IMR-90 (cell line): ENCODE results near the gene CLEC16A. TPM values are rescaled to one million over a fixed set of nuclear protein-coding genes. Genes with fewer than 3 reads are reported as not detected.
A peak's percentile ranks its signal among the peaks of the same experiment; 100 is the strongest.

Experiments
- ATAC-seq: fragments of 200-7000 bp; cut with Tn5 transposase; 2 replicates; pipeline ENCODE4 v1.9.1; 2020; ENCODE audit warnings: low read depth, mild to moderate bottlenecking, moderate library complexity
- BruUV-seq: library from RNA; stranded (reverse); fragments of 400-500 nt; replicated peaks from 2 replicates; lab custom pipeline; 2021; lab: Mats Ljungman, UMichigan
- CTCF ChIA-PET: fragments of 300-600 bp; formaldehyde crosslinking; extraction: SDS; loops from one replicate; lab custom pipeline; 2021; ENCODE audit warnings: antibody characterized with exemption; lab: Yijun Ruan, JAX
- POLR2A ChIA-PET: fragments of 300-600 bp; sonication (Branson Sonifier 250); formaldehyde crosslinking; loops from one replicate; lab custom pipeline; 2022; ENCODE audit warnings: antibody characterized with exemption; ENCODE audit not compliant: unreplicated experiment; lab: Charles Lee
- DNase-seq: peaks from one replicate; pipeline ENCODE4 v3.0.0; 2013
- H2AFZ ChIP-seq: replicated peaks from 2 replicates; pipeline ENCODE3; 2013; ENCODE audit warnings: low read length, mild to moderate bottlenecking; ENCODE audit not compliant: poor library complexity
- H2AK5ac ChIP-seq: 2 replicates; pipeline ENCODE4 v1.6.1; 2013; ENCODE audit warnings: low read depth, low read length, inconsistent platforms
- H2AK9ac ChIP-seq: replicated peaks from 2 replicates; pipeline ENCODE3; 2013; ENCODE audit warnings: mild to moderate bottlenecking, low read depth, low read length, moderate library complexity; ENCODE audit not compliant: poor library complexity
- H2BK120ac ChIP-seq: 2 replicates; pipeline ENCODE4 v1.6.1; 2013; ENCODE audit warnings: low read depth, low read length, inconsistent platforms
- H2BK15ac ChIP-seq: 3 replicates; pipeline ENCODE4 v1.6.1; 2013; ENCODE audit warnings: low read depth, low read length, inconsistent platforms
- H2BK20ac ChIP-seq: 2 replicates; pipeline ENCODE4 v1.6.1; 2013; ENCODE audit warnings: low read depth, mild to moderate bottlenecking, inconsistent platforms, low read length, moderate library complexity
- H2BK5ac ChIP-seq: 2 replicates; pipeline ENCODE4 v1.6.1; 2013; ENCODE audit warnings: mild to moderate bottlenecking, low read depth, low read length, inconsistent platforms; ENCODE audit not compliant: poor library complexity, severe bottlenecking
- H3K14ac ChIP-seq: replicated peaks from 2 replicates; pipeline ENCODE4 v1.6.1; 2013; ENCODE audit warnings: low read depth, low read length, inconsistent platforms
- H3K18ac ChIP-seq: 2 replicates; pipeline ENCODE4 v1.6.1; 2013; ENCODE audit warnings: low read depth, low read length, control low read depth
- H3K23ac ChIP-seq: 2 replicates; pipeline ENCODE4 v1.6.1; 2013; ENCODE audit warnings: low read depth, low read length, inconsistent platforms
- H3K27ac ChIP-seq: 2 replicates; pipeline ENCODE4 v1.5.1; 2013; ENCODE audit warnings: mild to moderate bottlenecking, control low read depth, low read length; ENCODE audit not compliant: insufficient read depth
- H3K27me3 ChIP-seq: 2 replicates; pipeline ENCODE4 v1.6.1; 2013; ENCODE audit warnings: low read length; ENCODE audit not compliant: control insufficient read depth, insufficient read depth
- H3K36me3 ChIP-seq: 2 replicates; pipeline ENCODE4 v1.6.1; 2013; ENCODE audit warnings: low read length, mixed read lengths; ENCODE audit not compliant: control insufficient read depth, insufficient read depth
- H3K4ac ChIP-seq: 2 replicates; pipeline ENCODE4 v1.6.1; 2013; ENCODE audit warnings: low read depth, low read length, inconsistent platforms
- H3K4me1 ChIP-seq: 2 replicates; pipeline ENCODE4 v1.6.1; 2013; ENCODE audit warnings: low read length, mixed read lengths; ENCODE audit not compliant: control insufficient read depth, insufficient read depth
- H3K4me2 ChIP-seq: 2 replicates; pipeline ENCODE4 v1.6.1; 2013; ENCODE audit warnings: low read depth, mild to moderate bottlenecking, control low read depth, low read length, moderate library complexity
- H3K4me3 ChIP-seq: 2 replicates; pipeline ENCODE4 v1.5.1; 2013; ENCODE audit warnings: low read depth, mild to moderate bottlenecking, control low read depth, low read length, moderate library complexity; ENCODE audit not compliant: insufficient read depth
- H3K56ac ChIP-seq: 2 replicates; pipeline ENCODE4 v1.6.1; 2013; ENCODE audit warnings: low read length, inconsistent platforms; ENCODE audit not compliant: insufficient read depth; ENCODE audit errors: extremely low read depth
- H3K79me1 ChIP-seq, 2 experiments: 2 replicates each; pipeline ENCODE4 v1.6.1; 2013; ENCODE audit warnings: low read length in 2 of 2, inconsistent platforms in 1 of 2, low read depth in 1 of 2
- H3K9ac ChIP-seq: 2 replicates; pipeline ENCODE4 v1.6.1; 2013; ENCODE audit warnings: low read depth, low read length, control low read depth
- H3K9me1 ChIP-seq: 2 replicates; pipeline ENCODE4 v1.6.1; 2013; ENCODE audit warnings: low read length, inconsistent platforms; ENCODE audit not compliant: insufficient read depth
- H3K9me3 ChIP-seq: 2 replicates; pipeline ENCODE4 v1.6.1; 2013; ENCODE audit warnings: low read length; ENCODE audit not compliant: control insufficient read depth, insufficient read depth
- H4K20me1 ChIP-seq: 2 replicates; pipeline ENCODE4 v1.6.1; 2013; ENCODE audit warnings: low read length, inconsistent platforms; ENCODE audit not compliant: insufficient read depth
- H4K5ac ChIP-seq: 2 replicates; pipeline ENCODE4 v1.6.1; 2013; ENCODE audit warnings: mild to moderate bottlenecking, low read depth, low read length, control low read depth
- H4K8ac ChIP-seq, 2 experiments: 2 replicates each; pipeline ENCODE4 v1.6.1; 2013; ENCODE audit warnings: low read depth in 2 of 2, low read length in 2 of 2, control low read depth in 1 of 2, inconsistent platforms in 1 of 2
- H4K91ac ChIP-seq: 2 replicates; pipeline ENCODE4 v1.6.1; 2013; ENCODE audit warnings: low read depth, low read length, inconsistent platforms; ENCODE audit not compliant: insufficient read depth
- CHD1 ChIP-seq: IDR thresholded peaks from 2 replicates; pipeline ENCODE4 v1.6.1; 2012; ENCODE audit warnings: low read depth, low read length, improper control_type of control experiment
- CTCF ChIP-seq: conservative IDR thresholded peaks from 2 replicates; pipeline ENCODE4 v1.5.1; 2012; ENCODE audit warnings: mild to moderate bottlenecking, low read depth, low read length, improper control_type of control experiment
- FOS ChIP-seq: fragments of 150-350 bp; IDR thresholded peaks from 2 replicates; pipeline ENCODE4 v1.6.1; 2016; ENCODE audit warnings: low read depth, low read length
- MAFK ChIP-seq: IDR thresholded peaks from 2 replicates; pipeline ENCODE4 v1.6.1; 2012; ENCODE audit warnings: low read depth, low read length, improper control_type of control experiment
- MXI1 ChIP-seq: IDR thresholded peaks from 2 replicates; pipeline ENCODE4 v1.6.1; 2012; ENCODE audit warnings: low read depth, mild to moderate bottlenecking, low read length, moderate library complexity, borderline replicate concordance
- POLR2A ChIP-seq: IDR thresholded peaks from 2 replicates; pipeline ENCODE4 v1.6.1; 2012; ENCODE audit warnings: mild to moderate bottlenecking, low read depth, low read length
- RAD21 ChIP-seq: IDR thresholded peaks from 2 replicates; pipeline ENCODE4 v1.6.1; 2012; ENCODE audit warnings: low read length, improper control_type of control experiment
- RFX5 ChIP-seq: IDR thresholded peaks from 2 replicates; pipeline ENCODE4 v1.8.0; 2012; ENCODE audit warnings: low read depth, mild to moderate bottlenecking, low read length, moderate library complexity
- USF2 ChIP-seq: fragments of 150-350 bp; IDR thresholded peaks from 2 replicates; pipeline ENCODE4 v1.6.1; 2017; ENCODE audit warnings: mild to moderate bottlenecking, antibody characterized with exemption, low read length, low read depth
- WGBS, 2 experiments: methylation state at CpG; one replicate each; pipeline versions ENCODE4 v1.1.5 to v1.1.7; 2013; ENCODE audit warnings: missing lambda C conversion rate in 2 of 2; ENCODE audit not compliant: insufficient read length in 1 of 2; ENCODE audit errors: extremely low coverage in 2 of 2; 5-methylcytosine and 5-hydroxymethylcytosine counted together
- dilution Hi-C: fragments of 300-500 bp; cut with HindIII; formaldehyde crosslinking; loops from one replicate; pipeline ENCODE4 v1.14.3; 2018; ENCODE audit warnings: low sequenced_read_pairs; ENCODE audit not compliant: unreplicated experiment
- in situ Hi-C: fragments of 300-500 bp; cut with MboI; formaldehyde crosslinking; loops from 3 replicates; pipeline ENCODE4 v1.14.3; 2019; ENCODE audit warnings: low sequenced_read_pairs, inconsistent platforms, mixed read lengths
- intact Hi-C: fragments of 100-400 bp; cut with micrococcal nuclease; formaldehyde crosslinking; loops from 2 replicates; pipeline ENCODE4 v1.10.0; 2022
- polyA plus RNA-seq, 3 experiments: library from polyadenylated mRNA; depleted of rRNA; stranded (reverse); fragments of >200 nt; gene quantifications; 2 replicates each; pipeline ENCODE4 v1.2.3, GENCODE V29; 2012; ENCODE audit warnings: low replicate concordance in 1 of 3
- total RNA-seq: library from RNA; depleted of rRNA; stranded (reverse); fragments of >200 nt; gene quantifications from 2 replicates; pipeline ENCODE4 v1.2.3, GENCODE V29; 2012
- TF ChIP-seq, protein P1 (sequence below): fragments of 150-350 bp; IDR thresholded peaks from 2 replicates; pipeline ENCODE4 v1.6.1; 2016; ENCODE audit warnings: low read depth, mild to moderate bottlenecking, low read length, moderate library complexity, borderline replicate concordance

Gene CLEC16A
- total and polyA plus RNA-seq, 2 of the 4 experiments (the other 2 are of a cell fraction) = 15.9 to 16.5 TPM

DNA sequence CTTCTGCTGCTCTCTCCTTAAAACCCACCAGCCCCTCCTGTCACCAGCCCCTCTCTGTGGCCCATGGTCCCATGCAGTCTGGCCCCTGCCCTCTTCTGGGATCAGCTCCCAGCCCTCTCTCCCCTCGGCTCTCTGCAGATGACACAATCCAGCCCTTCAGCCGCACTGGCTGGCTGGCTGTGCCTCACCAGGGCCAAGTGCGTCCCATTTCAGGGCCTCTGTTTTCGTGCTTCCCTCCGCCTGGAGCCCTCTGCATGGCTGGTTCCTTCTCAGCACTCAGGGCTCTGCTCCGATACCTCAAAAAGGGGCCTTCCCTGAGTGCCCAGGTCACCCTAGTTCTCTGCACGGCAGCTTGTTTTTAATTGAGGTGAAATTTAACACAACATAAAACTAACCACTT is 187.3 kb downstream of the CLEC16A start:
- intact Hi-C loops (loop anchor here (10.0 kb wide), 1 partner anchor 123 kb away; the partner anchor contains the start of gene SOCS1), dilution Hi-C loops (no loop called here), in situ Hi-C loops (no loop called here)
- ChIA-PET POLR2A (no interaction called here), CTCF (no interaction called here)
- peaks cover 0 to 30% of the 10 kb centered on the region in 2 experiments for H3K79me1 ChIP-seq
- H3K27me3 ChIP-seq = no peaks in the 10 kb centered on the region
- peaks cover 38% of the 10 kb centered on the region for H3K9me1 ChIP-seq
- H2AK9ac ChIP-seq = no peak overlapping the region
- no peak overlapping the region for H3K4me2 ChIP-seq
- H3K4me3 ChIP-seq = no peak overlapping the region
- H2AK5ac ChIP-seq = peak overlapping the region; percentile 84
- peak overlapping the region; percentile 46 for H3K4ac ChIP-seq
- H3K9me3 ChIP-seq = no peaks in the 10 kb centered on the region
- no peak overlapping the region for H3K23ac ChIP-seq
- no peak overlapping the region for H4K8ac ChIP-seq
- H2BK15ac ChIP-seq = no peak overlapping the region
- no peak overlapping the region for H3K27ac ChIP-seq
- no peak overlapping the region for H2BK5ac ChIP-seq
- DNase-seq (no peak), ATAC-seq (no peak)
- peak overlapping the region; percentile 12; the same call in 1 of the 2 replicates for H2BK120ac ChIP-seq
- no peak overlapping the region for H3K9ac ChIP-seq
- H3K36me3 ChIP-seq = 0 out of 2 replicates have a peak, but pooled peaks cover 2% of the 10 kb centered on the region
- H3K14ac ChIP-seq = no peak overlapping the region
- H4K20me1 ChIP-seq = no peaks in the 10 kb centered on the region
- no TSS peak for BruUV-seq
- H3K56ac ChIP-seq = no peak overlapping the region
- H3K4me1 ChIP-seq = peaks cover 42% of the 10 kb centered on the region
- peak overlapping the region; percentile 47; the same call in 1 of the 2 replicates for H4K91ac ChIP-seq
- no peak overlapping the region for H4K5ac ChIP-seq
- no peak overlapping the region; the same call in 1 of the 2 replicates for H3K18ac ChIP-seq
- WGBS, 2 experiments = 72% methylated on average over 3 of the region's 7 CpGs; no CpG with 5 or more reads in 1 of the 2 experiments
- H2BK20ac ChIP-seq = 0 out of 2 replicates have a peak overlapping the region, but pooled peaks have one; percentile 9
- TF ChIP-seq, protein P1, sequence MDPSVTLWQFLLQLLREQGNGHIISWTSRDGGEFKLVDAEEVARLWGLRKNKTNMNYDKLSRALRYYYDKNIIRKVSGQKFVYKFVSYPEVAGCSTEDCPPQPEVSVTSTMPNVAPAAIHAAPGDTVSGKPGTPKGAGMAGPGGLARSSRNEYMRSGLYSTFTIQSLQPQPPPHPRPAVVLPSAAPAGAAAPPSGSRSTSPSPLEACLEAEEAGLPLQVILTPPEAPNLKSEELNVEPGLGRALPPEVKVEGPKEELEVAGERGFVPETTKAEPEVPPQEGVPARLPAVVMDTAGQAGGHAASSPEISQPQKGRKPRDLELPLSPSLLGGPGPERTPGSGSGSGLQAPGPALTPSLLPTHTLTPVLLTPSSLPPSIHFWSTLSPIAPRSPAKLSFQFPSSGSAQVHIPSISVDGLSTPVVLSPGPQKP = no peak
- no peak for TF ChIP-seq MXI1
- TF ChIP-seq CTCF = no peak
- TF ChIP-seq POLR2A = no peak
- no peak for TF ChIP-seq RFX5
- no peak for TF ChIP-seq CHD1
- TF ChIP-seq FOS = no peak
- no peak for TF ChIP-seq RAD21
- no peak for TF ChIP-seq MAFK
- TF ChIP-seq USF2 = no peak
- H2AFZ ChIP-seq = no peak overlapping the region
